Gastrocnemius medialis (tissue), 4 donors: ENCODE results near the gene CD300LG. TPM values are rescaled to one million over a fixed set of nuclear protein-coding genes. Genes with fewer than 3 reads are reported as not detected.

Experiments
- ATAC-seq, 2 donors: fragments of 150-250 bp; one replicate each; pipeline ENCODE4 v1.9.1; 2016
- DNase-seq, 2 donors: peaks; one replicate each; pipeline ENCODE4 v3.0.0-alpha.2; 2019
- H3K27ac ChIP-seq, 4 donors: fragments of 200-600 bp; sonication (generic); 1 replicate in 1 of 4; 2 replicates in 3 of 4; pipeline ENCODE4 v1.5.1; 2016 to 2018; ENCODE audit warnings: mild to moderate bottlenecking in 2 of 4, moderate library complexity in 1 of 4
- H3K27me3 ChIP-seq, 3 donors: fragments of 200-600 bp; sonication (generic) in 2 of 3; 1 replicate in 1 of 3; 2 replicates in 2 of 3; pipeline versions ENCODE4 v1.5.1 to v1.6.0; 2016 to 2019; ENCODE audit warnings: mild to moderate bottlenecking in 1 of 3, moderate library complexity in 1 of 3
- H3K36me3 ChIP-seq, 2 donors: fragments of 200-600 bp; sonication (generic) in 1 of 2; one replicate each; pipeline ENCODE4 v1.5.1; 2017 to 2018
- H3K4me1 ChIP-seq, 2 donors: fragments of 200-600 bp; sonication (generic) in 1 of 2; one replicate each; pipeline ENCODE4 v1.5.1; 2016 to 2017; ENCODE audit warnings: mild to moderate bottlenecking in 2 of 2
- H3K4me3 ChIP-seq, 4 donors: fragments of 200-600 bp; sonication (generic) in 3 of 4; 1 replicate in 1 of 4; 2 replicates in 3 of 4; pipeline ENCODE4 v1.5.1; 2016 to 2019; ENCODE audit warnings: mild to moderate bottlenecking in 2 of 4
- H3K9me3 ChIP-seq, 3 donors: fragments of 200-600 bp; sonication (generic) in 2 of 3; 1 replicate in 1 of 3; 2 replicates in 2 of 3; pipeline ENCODE4 v1.5.1; 2016 to 2019
- POLR2A ChIP-seq, 2 donors: fragments of 450-650 bp; IDR thresholded peaks; one replicate each; pipeline ENCODE4 v1.6.1; 2017; ENCODE audit warnings: antibody characterized with exemption in 2 of 2, mild to moderate bottlenecking in 2 of 2, moderate library complexity in 2 of 2
- in situ Hi-C, 4 donors: fragments of 200-750 bp; cut with MboI; loops; one replicate each; pipeline versions ENCODE4 v1.15.0 to v1.8.0; 2017; ENCODE audit warnings: low sequenced_read_pairs in 4 of 4
- intact Hi-C: fragments of 100-400 bp; cut with DNase I; formaldehyde crosslinking; loops from one replicate; pipeline ENCODE4 v1.15.1; 2023; ENCODE audit warnings: low total_unique reads
- total RNA-seq, 4 donors: library from RNA; depleted of rRNA; stranded (reverse); fragments of >200 nt; gene quantifications; one replicate each; pipeline versions ENCODE4 v1.1.0 to v1.2.3, GENCODE V29; 2016
- TF ChIP-seq, protein P1 (sequence below), 5 experiments: fragments of 450-650 bp in 3 of 5; fragments of 200-600 bp in 2 of 5; sonication (generic) in 2 of 5; IDR thresholded peaks in 4 of 5; conservative IDR thresholded peaks in 1 of 5; 1 replicate in 4 of 5; 2 replicates in 1 of 5; pipeline ENCODE4 v1.5.1; 2016 to 2019; ENCODE audit warnings: antibody characterized with exemption in 5 of 5, mild to moderate bottlenecking in 3 of 5, moderate library complexity in 3 of 5

Gene CD300LG
- total RNA-seq, 4 donors from 2014 or later: 18.4 to 28.2 (median 20.8) TPM

DNA sequence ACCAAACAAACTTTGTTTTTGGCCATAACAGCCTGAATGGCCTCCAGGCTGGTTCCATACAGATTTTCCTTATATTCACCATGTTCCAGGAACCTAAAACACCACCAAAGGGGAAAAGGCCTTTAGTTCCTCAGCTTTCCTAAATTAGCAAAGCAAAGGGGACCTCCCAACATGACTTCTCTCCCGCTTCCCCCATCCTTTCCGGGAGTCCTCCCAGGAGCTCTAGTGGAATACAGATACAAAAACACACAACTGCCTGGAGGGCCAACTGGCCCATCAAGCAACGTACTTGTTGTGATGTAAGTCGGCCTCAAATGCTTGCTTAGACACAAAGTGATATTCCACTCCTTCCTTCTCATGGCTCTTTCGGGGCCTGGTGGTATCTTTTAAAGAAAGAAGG, 36.2 kb upstream of the CD300LG start:
- in situ Hi-C loops: no loop called here
- H3K4me3 ChIP-seq: no peak overlapping the region
- no peaks in the 10 kb centered on the region for H3K27me3 ChIP-seq
- no peaks in the 10 kb centered on the region for H3K4me1 ChIP-seq
- TF ChIP-seq, protein P1, sequence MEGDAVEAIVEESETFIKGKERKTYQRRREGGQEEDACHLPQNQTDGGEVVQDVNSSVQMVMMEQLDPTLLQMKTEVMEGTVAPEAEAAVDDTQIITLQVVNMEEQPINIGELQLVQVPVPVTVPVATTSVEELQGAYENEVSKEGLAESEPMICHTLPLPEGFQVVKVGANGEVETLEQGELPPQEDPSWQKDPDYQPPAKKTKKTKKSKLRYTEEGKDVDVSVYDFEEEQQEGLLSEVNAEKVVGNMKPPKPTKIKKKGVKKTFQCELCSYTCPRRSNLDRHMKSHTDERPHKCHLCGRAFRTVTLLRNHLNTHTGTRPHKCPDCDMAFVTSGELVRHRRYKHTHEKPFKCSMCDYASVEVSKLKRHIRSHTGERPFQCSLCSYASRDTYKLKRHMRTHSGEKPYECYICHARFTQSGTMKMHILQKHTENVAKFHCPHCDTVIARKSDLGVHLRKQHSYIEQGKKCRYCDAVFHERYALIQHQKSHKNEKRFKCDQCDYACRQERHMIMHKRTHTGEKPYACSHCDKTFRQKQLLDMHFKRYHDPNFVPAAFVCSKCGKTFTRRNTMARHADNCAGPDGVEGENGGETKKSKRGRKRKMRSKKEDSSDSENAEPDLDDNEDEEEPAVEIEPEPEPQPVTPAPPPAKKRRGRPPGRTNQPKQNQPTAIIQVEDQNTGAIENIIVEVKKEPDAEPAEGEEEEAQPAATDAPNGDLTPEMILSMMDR (IDR thresholded peaks at IDR 0.05 in 4 of 5, conservative IDR thresholded peaks at IDR 0.05 in 1 of 5): no peak
- TF ChIP-seq POLR2A (IDR thresholded peaks at IDR 0.05): no peak
- H3K36me3 ChIP-seq: no peaks in the 10 kb centered on the region
- DNase-seq (no peak), ATAC-seq (no peak)
- intact Hi-C loops: no loop called here
- no peak overlapping the region for H3K27ac ChIP-seq
- no peaks in the 10 kb centered on the region for H3K9me3 ChIP-seq

- H3K4me3 ChIP-seq: no peak overlapping the region
- no peaks in the 10 kb centered on the region for H3K27me3 ChIP-seq
- intact Hi-C loops (no loop called here), in situ Hi-C loops (no loop called here)
- no peak for ATAC-seq
- no peaks in the 10 kb centered on the region for H3K9me3 ChIP-seq
- no peak overlapping the region for H3K27ac ChIP-seq
- no peaks in the 10 kb centered on the region for H3K4me1 ChIP-seq
- no peak for DNase-seq
- TF ChIP-seq, protein P1 (IDR thresholded peaks at IDR 0.05 in 4 of 5, conservative IDR thresholded peaks at IDR 0.05 in 1 of 5): no peak
- no peak for TF ChIP-seq POLR2A (IDR thresholded peaks at IDR 0.05)
- H3K36me3 ChIP-seq: no peaks in the 10 kb centered on the region
These were observed 34.3 kb upstream of the CD300LG start for GRCh38 chr17:43812396-43813265.

GRCh38 chr17:43813386-43813785, 33.6 kb upstream of the CD300LG start:
- Histone ChIP-seq H3K4me3 (no peak overlapping the region), H3K27ac (no peak overlapping the region), H3K4me1 (no peaks in the 10 kb centered on the region), H3K27me3 (no peaks in the 10 kb centered on the region), H3K36me3 (no peaks in the 10 kb centered on the region), H3K9me3 (no peaks in the 10 kb centered on the region)
- intact Hi-C loops (no loop called here), in situ Hi-C loops (no loop called here)
- no peak for ATAC-seq
- no peak for DNase-seq
- TF ChIP-seq, protein P1 (IDR thresholded peaks at IDR 0.05 in 4 of 5, conservative IDR thresholded peaks at IDR 0.05 in 1 of 5): no peak
- no peak for TF ChIP-seq POLR2A (IDR thresholded peaks at IDR 0.05)

DNA sequence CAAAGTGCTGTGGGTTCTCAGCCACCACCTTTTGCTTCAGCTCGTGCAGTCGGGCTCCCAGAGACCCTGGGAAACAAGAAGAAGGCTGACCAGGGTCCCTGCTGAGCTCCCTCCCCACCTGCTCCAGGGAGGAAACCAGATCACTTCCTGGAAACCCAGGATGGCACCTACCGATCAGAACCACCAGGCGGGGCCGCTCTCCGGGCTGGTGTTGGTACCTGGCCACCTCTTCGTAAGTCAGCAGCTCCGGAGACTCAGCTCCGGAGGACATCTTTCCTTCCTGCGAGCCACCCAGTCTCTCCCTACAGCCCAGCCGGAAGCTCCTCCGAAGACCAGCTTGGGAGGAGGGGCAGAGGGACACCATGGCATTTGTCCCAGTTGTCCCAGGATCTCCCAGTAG, 33.0 kb upstream of the CD300LG start:
- H3K9me3 ChIP-seq: no peaks in the 10 kb centered on the region
- TF ChIP-seq, protein P1 (IDR thresholded peaks at IDR 0.05 in 4 of 5, conservative IDR thresholded peaks at IDR 0.05 in 1 of 5): no peak
- no peak for TF ChIP-seq POLR2A (IDR thresholded peaks at IDR 0.05)
- no peak overlapping the region for H3K4me3 ChIP-seq
- in situ Hi-C loops: no loop called here
- no peaks in the 10 kb centered on the region for H3K27me3 ChIP-seq
- no peaks in the 10 kb centered on the region for H3K36me3 ChIP-seq
- ATAC-seq (no peak), DNase-seq (no peak)
- no peak overlapping the region for H3K27ac ChIP-seq
- intact Hi-C loops: no loop called here
- H3K4me1 ChIP-seq: no peaks in the 10 kb centered on the region
